H1 (cell line): ENCODE measurements around the gene FGF1. TPM values are rescaled to one million over a fixed set of nuclear protein-coding genes. Genes with fewer than 3 reads are reported as not detected.

Source experiments
- CTCF ChIA-PET: fragments of 300-600 bp; sonication (Branson Sonifier 250); formaldehyde crosslinking; loops from one replicate; lab custom pipeline; 2021; ENCODE audit not compliant: partially characterized antibody; lab: Charles Lee
- POLR2A ChIA-PET: fragments of 300-600 bp; sonication (Branson Sonifier 250); formaldehyde crosslinking; loops from one replicate; lab custom pipeline; 2021; ENCODE audit warnings: inconsistent platforms; ENCODE audit not compliant: partially characterized antibody; lab: Charles Lee
- DNase-seq, 2 experiments: peaks; one replicate each; pipeline versions ENCODE4 v3.0.0 to v3.0.0-alpha.2; 2010 to 2022; ENCODE audit warnings: low spot score in 2 of 2, low read depth in 1 of 2, mixed read lengths in 1 of 2
- FAIRE-seq: peaks from 2 replicates; lab custom pipeline; 2011; peaks lifted over from hg19 to GRCh38; lab: Jason Lieb, UNC
- H2AFZ ChIP-seq: 2 replicates; pipeline ENCODE4 v1.8.1; 2012; ENCODE audit warnings: low read length, inconsistent platforms
- H2AK5ac ChIP-seq: 2 replicates; pipeline ENCODE4 v1.6.1; 2013; ENCODE audit warnings: low read depth, low read length
- H2BK120ac ChIP-seq: replicated peaks from 2 replicates; pipeline ENCODE3; 2013; ENCODE audit warnings: low read depth, low read length, inconsistent platforms
- H2BK12ac ChIP-seq: 2 replicates; pipeline ENCODE4 v1.6.1; 2013; ENCODE audit warnings: low read depth, low read length
- H2BK15ac ChIP-seq: 2 replicates; pipeline ENCODE4 v1.6.1; 2013; ENCODE audit warnings: low read length
- H2BK20ac ChIP-seq: 2 replicates; pipeline ENCODE4 v1.6.1; 2013; ENCODE audit warnings: low read length
- H2BK5ac ChIP-seq: 2 replicates; pipeline ENCODE4 v1.6.1; 2013; ENCODE audit warnings: low read depth, low read length
- H3K14ac ChIP-seq: 2 replicates; pipeline ENCODE4 v1.6.1; 2013; ENCODE audit warnings: inconsistent platforms; ENCODE audit not compliant: insufficient read length
- H3K18ac ChIP-seq: 2 replicates; pipeline ENCODE4 v1.6.1; 2013; ENCODE audit warnings: low read length; ENCODE audit errors: extremely low read depth
- H3K23ac ChIP-seq: 2 replicates; pipeline ENCODE4 v1.6.1; 2013; ENCODE audit warnings: inconsistent platforms; ENCODE audit not compliant: insufficient read length
- H3K23me2 ChIP-seq: 2 replicates; pipeline ENCODE4 v1.6.1; 2013; ENCODE audit warnings: low read depth, low read length
- H3K27ac ChIP-seq: 2 replicates; pipeline ENCODE4 v1.6.1; 2011; ENCODE audit warnings: low read depth, low read length, inconsistent platforms
- H3K27me3 ChIP-seq, 4 experiments: replicated peaks in 1 of 4; 1 replicate in 1 of 4; 2 replicates in 3 of 4; pipeline versions ENCODE4 v1.6.1 to v1.8.1; 2011 to 2013; ENCODE audit warnings: low read length in 3 of 4, mild to moderate bottlenecking in 3 of 4, inconsistent platforms in 2 of 4, mixed read lengths in 2 of 4, moderate library complexity in 1 of 4; ENCODE audit not compliant: control insufficient read depth in 3 of 4, insufficient read depth in 3 of 4; ENCODE audit errors: extremely low read depth in 1 of 4
- H3K36me3 ChIP-seq, 4 experiments: 2 replicates each; pipeline versions ENCODE4 v1.6.1 to v1.8.1; 2011 to 2013; ENCODE audit warnings: mild to moderate bottlenecking in 4 of 4, low read length in 3 of 4, moderate library complexity in 2 of 4, control low read depth in 1 of 4, inconsistent platforms in 1 of 4; ENCODE audit not compliant: insufficient read depth in 4 of 4, control insufficient read depth in 2 of 4
- H3K4ac ChIP-seq: replicated peaks from 2 replicates; pipeline ENCODE3; 2013; ENCODE audit warnings: low read length, low read depth, mixed read lengths, inconsistent platforms; ENCODE audit not compliant: insufficient read length
- H3K4me1 ChIP-seq, 4 experiments: replicated peaks in 1 of 4; 1 replicate in 1 of 4; 2 replicates in 3 of 4; pipeline versions ENCODE4 v1.6.1 to v1.8.1; 2011 to 2013; ENCODE audit warnings: low read length in 3 of 4, inconsistent platforms in 2 of 4, mixed read lengths in 1 of 4; ENCODE audit not compliant: insufficient read depth in 4 of 4, control insufficient read depth in 3 of 4
- H3K4me2 ChIP-seq, 2 experiments: 2 replicates each; pipeline versions ENCODE4 v1.6.1 to v1.8.1; 2011 to 2013; ENCODE audit warnings: low read depth in 2 of 2, low read length in 2 of 2, control low read depth in 1 of 2, inconsistent platforms in 1 of 2, mild to moderate bottlenecking in 1 of 2; ENCODE audit not compliant: insufficient read depth in 1 of 2
- H3K4me3 ChIP-seq, 4 experiments: fragments of 200-600, 300-600 bp in 1 of 4; sonication (generic), shearing (Covaris generic), sonication (Bioruptor Twin) in 1 of 4; 2 replicates each; pipeline versions ENCODE4 v1.5.1 to v1.8.1; 2011 to 2016; ENCODE audit warnings: low read length in 4 of 4, low read depth in 3 of 4, control low read depth in 2 of 4, inconsistent platforms in 2 of 4, mild to moderate bottlenecking in 2 of 4, mixed read lengths in 1 of 4, moderate library complexity in 1 of 4; ENCODE audit not compliant: insufficient read depth in 2 of 4; ENCODE audit errors: extremely low read depth in 1 of 4
- H3K56ac ChIP-seq: replicated peaks from 2 replicates; pipeline ENCODE3; 2013; ENCODE audit warnings: low read depth, mild to moderate bottlenecking, mixed read lengths, low read length, inconsistent platforms; ENCODE audit not compliant: insufficient read length
- H3K79me1 ChIP-seq: 2 replicates; pipeline ENCODE4 v1.6.1; 2013; ENCODE audit warnings: low read depth, low read length, control low read depth
- H3K79me2 ChIP-seq, 2 experiments: 2 replicates each; pipeline versions ENCODE4 v1.6.1 to v1.8.1; 2012 to 2013; ENCODE audit warnings: low read length in 2 of 2, mild to moderate bottlenecking in 2 of 2, inconsistent platforms in 1 of 2; ENCODE audit not compliant: insufficient read depth in 2 of 2, control insufficient read depth in 1 of 2
- H3K9ac ChIP-seq, 4 experiments: replicated peaks in 1 of 4; 1 replicate in 1 of 4; 2 replicates in 3 of 4; pipeline versions ENCODE4 v1.6.1 to v1.8.1; 2011 to 2013; ENCODE audit warnings: low read depth in 3 of 4, low read length in 3 of 4, control low read depth in 2 of 4, mild to moderate bottlenecking in 2 of 4, moderate library complexity in 2 of 4, inconsistent platforms in 1 of 4; ENCODE audit errors: extremely low read depth in 1 of 4
- H3K9me3 ChIP-seq, 2 experiments: 2 replicates each; pipeline versions ENCODE4 v1.6.1 to v1.8.1; 2012 to 2013; ENCODE audit warnings: mild to moderate bottlenecking in 2 of 2, moderate library complexity in 2 of 2, control low read depth in 1 of 2, inconsistent platforms in 1 of 2, low read depth in 1 of 2, low read length in 1 of 2, mixed read lengths in 1 of 2; ENCODE audit not compliant: insufficient read depth in 2 of 2
- H4K20me1 ChIP-seq, 2 experiments: replicated peaks in 1 of 2; 2 replicates each; pipeline versions ENCODE3 to v1.8.1; 2011 to 2013; ENCODE audit warnings: inconsistent platforms in 2 of 2, low read length in 2 of 2, mild to moderate bottlenecking in 1 of 2; ENCODE audit not compliant: insufficient read depth in 2 of 2, control insufficient read depth in 1 of 2
- H4K5ac ChIP-seq: 2 replicates; pipeline ENCODE4 v1.6.1; 2013; ENCODE audit warnings: low read length, low read depth, mixed read lengths, inconsistent platforms; ENCODE audit not compliant: insufficient read length
- H4K8ac ChIP-seq: 2 replicates; pipeline ENCODE4 v1.8.0; 2013; ENCODE audit warnings: mild to moderate bottlenecking, moderate library complexity, low read length, inconsistent platforms; ENCODE audit not compliant: insufficient read depth; ENCODE audit errors: extremely low read depth
- H4K91ac ChIP-seq: replicated peaks from 2 replicates; pipeline ENCODE3; 2013; ENCODE audit warnings: low read length, mixed read lengths, inconsistent platforms; ENCODE audit not compliant: insufficient read length
- CBX8 ChIP-seq: fragments of 300-800, 300-1000 bp; sonication (generic); IDR thresholded peaks from 2 replicates; pipeline ENCODE4 v1.7.1; 2016; ENCODE audit warnings: low read depth, low read length, borderline replicate concordance
- CEBPB ChIP-seq: IDR thresholded peaks from 2 replicates; pipeline ENCODE4 v1.6.1; 2012; ENCODE audit warnings: low read depth, low read length
- CHD2 ChIP-seq: IDR thresholded peaks from 2 replicates; pipeline ENCODE4 v1.6.1; 2012; ENCODE audit warnings: low read length, improper control_type of control experiment
- EZH2 ChIP-seq: fragments of 200-600 bp; sonication (generic); IDR thresholded peaks from 2 replicates; pipeline ENCODE4 v1.7.1; 2012; ENCODE audit warnings: low read depth, mild to moderate bottlenecking, moderate library complexity, low read length, inconsistent platforms; ENCODE audit not compliant: severe bottlenecking
- GABPA ChIP-seq: IDR thresholded peaks from 2 replicates; pipeline ENCODE4 v1.6.1; 2011; ENCODE audit warnings: mild to moderate bottlenecking, low read length, moderate library complexity, borderline replicate concordance; ENCODE audit not compliant: insufficient read depth
- GTF2F1 ChIP-seq: IDR thresholded peaks from 2 replicates; pipeline ENCODE4 v1.6.1; 2012; ENCODE audit warnings: low read depth, low read length, improper control_type of control experiment, borderline replicate concordance
- HDAC6 ChIP-seq: IDR thresholded peaks from one replicate; pipeline ENCODE4 v1.7.1; 2012; ENCODE audit warnings: low read depth, mild to moderate bottlenecking, inconsistent platforms, low read length, moderate library complexity
- POLR2AphosphoS5 ChIP-seq: IDR thresholded peaks from 2 replicates; pipeline ENCODE4 v1.6.1; 2011; ENCODE audit warnings: low read depth, low read length
- POU5F1 ChIP-seq: IDR thresholded peaks from 2 replicates; pipeline ENCODE4 v1.6.1; 2011; ENCODE audit warnings: low read depth, mild to moderate bottlenecking, low read length, moderate library complexity
- RFX5 ChIP-seq: IDR thresholded peaks from 2 replicates; pipeline ENCODE4 v1.6.1; 2011; ENCODE audit warnings: low read depth, low read length, improper control_type of control experiment, borderline replicate concordance
- RXRA ChIP-seq: IDR thresholded peaks from 2 replicates; pipeline ENCODE4 v1.6.1; 2011; ENCODE audit warnings: low read depth, mild to moderate bottlenecking, low read length, moderate library complexity; ENCODE audit not compliant: insufficient read depth
- SAP30 ChIP-seq: fragments of 300-600 bp; sonication (generic); IDR thresholded peaks from 2 replicates; pipeline ENCODE4 v1.7.1; 2012; ENCODE audit warnings: low read length, moderate library complexity, mild to moderate bottlenecking, inconsistent platforms; ENCODE audit not compliant: insufficient read depth, insufficient replicate concordance
- TCF12 ChIP-seq: IDR thresholded peaks from 2 replicates; pipeline ENCODE4 v1.6.1; 2011; ENCODE audit warnings: low read depth, mild to moderate bottlenecking, low read length
- TEAD4 ChIP-seq: IDR thresholded peaks from 2 replicates; pipeline ENCODE4 v1.6.1; 2012; ENCODE audit warnings: low read depth, low read length, inconsistent platforms, mixed read lengths
- WGBS, 2 experiments: shearing (Covaris generic) in 1 of 2; methylation state at CpG; one replicate each; pipeline versions ENCODE4 v1.1.6 to v1.1.7; 2013 to 2015; ENCODE audit warnings: low lambda C conversion rate in 2 of 2, mixed read lengths in 2 of 2, inconsistent platforms in 1 of 2, low coverage in 1 of 2, missing lambda C conversion rate in 1 of 2; ENCODE audit not compliant: insufficient replicate concordance in 2 of 2, insufficient coverage in 1 of 2, insufficient read length in 1 of 2; ENCODE audit errors: extremely low coverage in 1 of 2, missing lambda C conversion rate in 1 of 2; 5-methylcytosine and 5-hydroxymethylcytosine counted together
- polyA plus RNA-seq, 7 experiments: library from polyadenylated mRNA; depleted of rRNA in 3 of 7; stranded (reverse) in 5 of 7; unstranded in 2 of 7; fragments of >200 nt in 5 of 7; fragments of 200-250 nt in 2 of 7; gene quantifications; 1 replicate in 5 of 7; 2 replicates in 1 of 7; 4 replicates in 1 of 7; pipeline versions ENCODE4 v1.2.1 to v1.2.3, GENCODE V29; 2011 to 2013; ENCODE audit warnings: missing spikeins in 2 of 7, mixed read lengths in 2 of 7
- total RNA-seq: library from RNA; stranded (reverse); fragmentation: NEBNext Ultra II Directional; extraction: Animal tissue kit (Norgen Biotek cat#: 25700); gene quantifications from 2 replicates; pipeline ENCODE4 v1.2.1, GENCODE V29; 2021

FGF1 gene
- total and polyA plus RNA-seq, 2 of the 8 experiments (the other 6 are each of a cell fraction or from before 2014, with no cell fraction given), result 0.30 to 0.50 TPM

- Histone ChIP-seq H2BK5ac (no peak overlapping the region), H3K36me3 (no peaks in the 10 kb centered on the region; a peak in 1 of 8 replicates), H2AFZ (no peak overlapping the region), H3K9me3 (no peaks in the 10 kb centered on the region), H3K4me2 (no peak overlapping the region), H3K27ac (no peak overlapping the region), H3K56ac (no peak overlapping the region), H3K79me2 (no peaks in the 10 kb centered on the region), H2BK15ac (no peak overlapping the region), H3K14ac (no peak overlapping the region), H4K20me1 (peaks cover 0 to 1% of the 10 kb centered on the region in 2 experiments), H3K18ac (no peak overlapping the region), H3K4me3 (no peak overlapping the region), H2AK5ac (no peak overlapping the region), H3K23ac (no peak overlapping the region), H3K4ac (no peak overlapping the region), H4K5ac (no peak overlapping the region), H2BK20ac (no peak overlapping the region), H3K79me1 (no peaks in the 10 kb centered on the region), H3K4me1 (peaks cover 0 to 5% (median 1%) of the 10 kb centered on the region in 4 experiments; a peak in 2 of 7 replicates), H4K91ac (no peak overlapping the region), H4K8ac (no peak overlapping the region), H3K23me2 (no peaks in the 10 kb centered on the region; the same call in 1 of the 2 replicates), H2BK12ac (no peak overlapping the region), H3K27me3 (no peaks in the 10 kb centered on the region; a peak in 1 of 7 replicates), H2BK120ac (no peak overlapping the region), H3K9ac (no peak overlapping the region)
- DNase-seq, result no peak
- POLR2A ChIA-PET, result no interaction called here
- CTCF ChIA-PET, result interaction anchor here (30.9 kb wide), 1 partner anchor 8 kb away, joined by 459 read pairs; no protein-coding TSS in a partner anchor
- FAIRE-seq, result no peak
- 89% methylated on average over 2 of the region's 2 CpGs; no CpG with 5 or more reads in 1 of the 2 experiments for WGBS, 2 experiments
- TF ChIP-seq TCF12, result no peak
- TF ChIP-seq POLR2AphosphoS5, result no peak
- no peak for TF ChIP-seq RXRA
- no peak for TF ChIP-seq POU5F1
- TF ChIP-seq CHD2, result no peak
- no peak for TF ChIP-seq EZH2
- TF ChIP-seq GTF2F1, result no peak
- no peak for TF ChIP-seq TEAD4
- no peak for TF ChIP-seq RFX5
- no peak for TF ChIP-seq CEBPB
- no peak for TF ChIP-seq CBX8
- TF ChIP-seq HDAC6, result no peak
- TF ChIP-seq GABPA, result no peak
- TF ChIP-seq SAP30, result no peak
Observed at GRCh38 chr5:142726188-142726731, 40.4 kb upstream of the FGF1 start.
